Measurements from ENCODE around the gene ARHGEF6.

DNA sequence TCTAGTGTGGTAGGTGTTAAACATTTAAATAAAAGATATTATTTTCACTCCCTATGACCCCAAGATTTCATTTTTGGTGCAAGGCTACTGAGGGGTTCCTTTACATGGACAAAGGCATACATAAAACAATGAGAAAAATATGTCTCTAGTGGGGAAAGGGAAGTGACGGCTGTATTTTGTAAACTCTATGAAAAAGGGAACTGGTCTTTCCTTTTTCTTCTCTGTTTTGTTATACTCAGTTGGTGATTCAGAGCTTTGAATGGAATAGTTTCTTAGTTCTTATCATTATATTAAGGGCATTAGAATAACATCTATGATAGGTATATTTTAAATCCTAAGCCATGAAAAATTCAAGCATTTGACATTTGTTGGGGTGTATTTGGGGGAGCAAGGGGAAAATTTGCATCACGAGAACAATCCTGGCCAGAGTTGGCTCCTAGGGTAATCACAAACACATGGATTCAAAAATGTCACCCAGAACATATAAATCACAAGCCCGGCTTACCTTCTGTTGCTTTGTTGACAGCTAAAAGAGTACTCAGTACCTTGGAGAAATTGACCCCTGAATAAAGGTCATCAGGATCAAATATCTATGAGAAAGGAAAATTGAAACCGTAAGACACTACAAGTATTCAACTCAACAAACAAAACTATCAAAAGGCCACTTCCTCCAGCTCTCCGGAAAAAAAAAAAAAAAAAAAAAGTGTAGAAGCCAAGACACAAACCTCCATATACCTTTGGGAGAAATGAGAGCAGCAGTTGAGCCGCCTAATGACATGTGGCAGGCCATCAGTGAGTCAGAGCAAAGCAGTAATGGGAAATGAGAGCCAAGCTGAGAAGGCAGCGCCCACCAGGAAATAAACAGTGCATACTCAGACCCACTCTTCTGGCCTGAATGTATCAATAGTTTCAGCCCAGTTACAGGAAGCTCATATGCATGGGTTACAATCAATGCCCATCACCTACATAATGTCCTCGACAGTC lies 33.4 kb downstream of the ARHGEF6 start:
- TF ChIP-seq, protein P1, sequence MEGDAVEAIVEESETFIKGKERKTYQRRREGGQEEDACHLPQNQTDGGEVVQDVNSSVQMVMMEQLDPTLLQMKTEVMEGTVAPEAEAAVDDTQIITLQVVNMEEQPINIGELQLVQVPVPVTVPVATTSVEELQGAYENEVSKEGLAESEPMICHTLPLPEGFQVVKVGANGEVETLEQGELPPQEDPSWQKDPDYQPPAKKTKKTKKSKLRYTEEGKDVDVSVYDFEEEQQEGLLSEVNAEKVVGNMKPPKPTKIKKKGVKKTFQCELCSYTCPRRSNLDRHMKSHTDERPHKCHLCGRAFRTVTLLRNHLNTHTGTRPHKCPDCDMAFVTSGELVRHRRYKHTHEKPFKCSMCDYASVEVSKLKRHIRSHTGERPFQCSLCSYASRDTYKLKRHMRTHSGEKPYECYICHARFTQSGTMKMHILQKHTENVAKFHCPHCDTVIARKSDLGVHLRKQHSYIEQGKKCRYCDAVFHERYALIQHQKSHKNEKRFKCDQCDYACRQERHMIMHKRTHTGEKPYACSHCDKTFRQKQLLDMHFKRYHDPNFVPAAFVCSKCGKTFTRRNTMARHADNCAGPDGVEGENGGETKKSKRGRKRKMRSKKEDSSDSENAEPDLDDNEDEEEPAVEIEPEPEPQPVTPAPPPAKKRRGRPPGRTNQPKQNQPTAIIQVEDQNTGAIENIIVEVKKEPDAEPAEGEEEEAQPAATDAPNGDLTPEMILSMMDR (IDR thresholded peaks at IDR 0.05; ENCODE audit: insufficient read depth, low read depth, low read length): no peak
- no peak for TF ChIP-seq EZH2 (IDR thresholded peaks at IDR 0.05; ENCODE audit: insufficient read depth, low read length)

Data from astrocyte (in vitro differentiated cells and primary cell).